Endometrium (tissue), 2 donors: ENCODE measurements around the gene HOXA6.

Experiments
- FAIRE-seq: peaks from 2 replicates; lab custom pipeline; 2012; peaks lifted over from hg19 to GRCh38; lab: Jason Lieb, UNC
- donor health status: control.
- donor health status: control.

HOXA6 gene

GRCh38 chr7:27149842-27150567 is 2.4 kb upstream of the HOXA6 start:
- FAIRE-seq, result no peak

GRCh38 chr7:27148756-27149641 is 1.4 kb upstream of the HOXA6 start:
- no peak for FAIRE-seq

DNA sequence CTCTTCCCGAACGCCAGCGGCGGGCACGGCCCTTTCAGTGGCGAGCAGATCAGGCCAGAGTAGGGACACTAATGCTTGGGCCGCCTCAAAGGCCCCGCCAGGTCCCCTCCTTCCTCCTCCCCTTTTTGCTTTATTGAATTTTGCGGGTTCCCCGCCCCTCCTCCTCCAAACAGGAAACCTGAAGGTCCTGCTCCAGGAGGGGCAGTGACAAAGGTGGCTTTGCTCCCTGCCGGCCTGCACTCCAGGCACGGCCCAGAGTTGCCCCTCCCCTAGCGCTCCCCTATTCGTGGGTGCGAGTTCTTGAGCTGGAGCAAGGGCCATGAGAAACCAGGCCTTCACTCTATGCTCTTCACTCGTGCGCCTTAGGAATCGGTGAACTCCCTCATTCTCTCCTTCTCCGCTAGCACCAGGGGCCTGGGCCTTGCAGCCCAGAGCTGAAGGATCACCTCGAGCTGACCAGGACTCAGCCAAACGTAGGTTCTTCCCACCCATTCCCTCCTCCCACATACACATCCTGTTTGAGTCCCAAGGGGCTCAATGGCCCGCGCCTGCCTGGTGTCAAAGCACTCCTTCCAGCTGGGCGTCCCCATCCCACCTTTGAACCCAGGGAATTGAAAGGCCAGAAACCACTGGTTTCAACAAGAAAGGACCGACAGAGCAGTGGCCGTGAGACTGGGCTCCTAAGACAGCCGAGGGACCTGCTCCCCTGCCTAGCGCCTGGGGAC is 619 bp upstream of the HOXA6 start:
- no peak for FAIRE-seq

GRCh38 chr7:27146491-27147198 is 929 bp downstream of the HOXA6 start:
- no peak for FAIRE-seq

DNA sequence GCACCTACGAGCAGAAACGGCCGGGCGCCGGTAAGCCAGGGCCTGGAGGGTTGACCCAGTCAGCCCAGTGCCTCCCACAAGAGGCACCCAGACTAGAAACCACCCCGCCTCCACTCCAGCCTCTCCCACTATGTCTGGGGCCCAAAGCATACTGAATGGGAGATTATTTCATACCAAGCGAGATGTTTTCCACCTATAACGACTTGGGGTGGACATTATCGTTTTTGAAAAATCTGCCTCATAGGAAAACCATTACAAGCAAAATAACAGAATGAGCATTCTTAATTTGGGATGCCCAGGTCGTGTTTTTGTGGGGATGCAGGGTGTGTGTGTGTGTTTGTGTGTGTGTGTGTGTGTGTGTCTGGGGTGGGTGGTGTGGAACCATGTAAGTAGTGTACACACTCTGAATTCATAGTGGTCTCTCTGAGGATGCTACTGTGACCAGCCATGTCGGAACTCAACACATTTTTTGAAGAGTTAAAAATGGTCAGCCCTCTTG is 1.6 kb downstream of the HOXA6 start:
- FAIRE-seq, result no peak

DNA sequence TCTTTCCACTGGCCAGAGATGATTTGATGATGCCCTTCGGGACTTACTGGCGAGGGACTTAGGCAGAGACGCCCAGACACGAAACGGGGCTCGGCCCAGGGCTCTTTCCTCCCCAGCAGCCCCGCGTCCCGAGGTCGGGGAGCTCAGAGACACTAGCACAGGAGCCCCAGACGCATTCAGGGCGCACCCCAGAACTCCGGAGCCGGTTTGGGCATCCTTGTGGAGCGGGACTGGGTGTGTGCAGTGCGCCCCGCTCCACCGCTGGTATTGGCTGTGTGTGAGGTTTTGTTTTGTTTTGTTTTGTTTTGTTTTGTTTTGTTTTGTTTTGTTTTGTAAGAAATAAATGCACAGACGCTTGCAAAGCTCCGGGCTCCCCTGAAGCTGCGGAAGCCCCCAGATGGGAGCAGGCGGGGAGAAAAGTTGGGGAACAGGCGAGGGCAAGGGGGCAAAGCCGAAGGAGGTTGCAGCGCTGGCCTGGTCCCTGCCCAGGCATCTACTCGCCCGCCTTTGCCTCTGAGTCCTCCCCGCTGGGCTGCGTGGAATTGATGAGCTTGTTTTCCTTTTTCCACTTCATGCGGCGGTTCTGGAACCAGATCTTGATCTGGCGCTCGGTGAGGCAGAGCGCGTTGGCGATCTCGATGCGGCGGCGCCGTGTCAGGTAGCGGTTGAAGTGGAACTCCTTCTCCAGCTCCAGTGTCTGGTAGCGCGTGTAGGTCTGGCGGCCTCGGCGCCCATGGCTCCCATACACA is 2.2 kb downstream of the HOXA6 start:
- no peak for FAIRE-seq

DNA sequence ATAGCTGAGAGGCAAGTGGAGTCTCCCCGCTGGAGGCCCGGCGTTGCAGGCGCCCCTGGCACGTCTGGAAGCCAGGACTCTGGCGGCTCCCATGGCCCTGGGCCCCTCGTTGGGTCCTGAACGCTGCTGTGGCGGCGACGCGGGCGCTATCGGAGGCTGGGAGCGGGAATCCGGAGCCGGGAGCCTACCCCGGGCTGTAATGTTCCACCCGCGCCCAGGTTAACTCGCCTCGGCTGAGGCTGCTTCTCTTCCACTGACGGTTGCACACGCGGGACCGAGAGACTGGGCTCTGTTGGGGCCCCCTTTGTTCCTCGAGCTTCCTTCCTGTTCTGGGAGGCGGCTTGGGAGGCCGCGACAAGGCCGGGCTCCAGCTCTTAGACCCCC is 2.8 kb downstream of the HOXA6 start:
- no peak for FAIRE-seq

DNA sequence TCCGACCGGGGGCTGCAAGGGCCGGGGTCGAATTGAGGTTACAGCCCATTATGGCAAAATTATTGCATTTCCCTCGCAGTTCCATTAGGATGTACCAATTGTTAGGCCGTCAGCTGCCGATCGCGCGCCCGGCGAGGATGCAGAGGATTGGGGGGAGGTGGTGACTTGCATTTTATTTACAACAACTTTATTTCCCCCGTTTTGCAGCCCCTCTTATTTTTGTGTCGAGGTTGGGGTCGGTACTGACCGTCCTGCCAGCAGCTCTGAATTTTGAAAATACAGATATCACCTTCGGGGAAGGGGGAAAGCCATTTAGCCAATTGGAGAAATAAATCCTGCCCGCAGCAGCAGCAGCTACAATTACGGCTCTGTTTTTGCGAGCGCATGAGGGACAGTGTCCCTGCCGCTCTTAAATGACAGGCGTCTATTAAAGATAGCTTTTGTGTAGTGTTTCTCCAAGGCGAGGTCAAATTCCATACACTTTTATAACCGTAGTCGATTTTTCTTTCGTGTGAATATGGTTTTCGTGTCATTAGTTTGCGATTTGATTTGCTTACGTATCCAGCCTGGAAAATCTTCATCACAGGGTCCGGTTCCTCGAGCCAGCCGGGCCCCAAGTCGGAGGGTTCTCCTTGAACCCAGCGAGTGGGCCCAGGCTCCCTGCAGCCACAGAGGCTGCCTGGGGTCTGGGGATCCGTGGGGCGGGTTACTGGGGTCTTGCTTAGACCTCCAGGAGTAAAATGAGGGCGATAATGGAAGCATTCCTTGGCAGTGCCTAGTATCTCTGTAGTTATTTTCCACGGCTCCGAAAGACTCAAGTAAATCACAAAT is 3.4 kb downstream of the HOXA6 start:
- FAIRE-seq, result no peak

GRCh38 chr7:27143023-27143949 is 4.3 kb downstream of the HOXA6 start, which contains the start of gene HOXA5:
Gene HOXA5, minus strand, starts transcription at chr7:27143681. Its CDS starts 74 bp downstream, at chr7:27143607.
- no peak for FAIRE-seq

- no peak for FAIRE-seq
Observed at GRCh38 chr7:27142580-27143022, 5.0 kb downstream of the HOXA6 start.

GRCh38 chr7:27141923-27142579 is 5.5 kb downstream of the HOXA6 start:
- no peak for FAIRE-seq

DNA sequence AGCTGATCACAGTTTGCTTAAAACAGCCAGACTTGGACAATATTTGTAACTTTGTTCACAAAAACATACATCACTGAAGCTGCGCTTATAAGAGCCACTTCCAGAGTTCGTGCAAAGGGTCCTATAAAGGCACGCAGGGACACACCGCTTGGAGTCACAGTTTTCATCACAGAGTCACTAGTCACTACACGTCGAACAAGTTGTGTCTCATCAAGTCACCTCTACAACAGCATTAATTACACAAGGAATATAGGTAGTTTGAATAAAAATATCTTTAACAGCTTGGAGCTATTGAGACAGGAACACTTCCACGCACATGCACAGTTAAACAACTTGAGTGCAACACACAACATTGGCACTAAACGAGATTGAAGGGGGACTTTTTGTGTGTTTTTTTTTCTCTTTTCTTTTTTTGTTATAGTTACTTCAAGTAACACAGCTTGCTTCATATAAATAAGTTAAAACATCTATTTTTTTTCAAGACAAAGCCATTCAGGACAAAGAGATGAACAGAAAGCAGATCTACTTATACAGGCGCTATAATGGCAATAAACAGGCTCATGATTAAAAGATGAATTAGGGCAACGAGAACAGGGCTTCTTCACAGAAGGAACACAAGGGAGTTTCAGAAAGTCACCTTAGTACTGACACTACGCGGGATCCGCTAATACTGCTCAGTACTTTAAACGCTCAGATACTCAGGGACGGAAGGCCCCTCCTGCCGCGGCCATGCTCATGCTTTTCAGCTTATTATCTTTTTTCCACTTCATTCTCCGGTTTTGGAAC is 6.2 kb downstream of the HOXA6 start:
- FAIRE-seq, result no peak

GRCh38 chr7:27140126-27140857 is 7.3 kb downstream of the HOXA6 start:
- FAIRE-seq, result no peak

- no peak for FAIRE-seq
Observed at GRCh38 chr7:27139334-27140125, 8.0 kb downstream of the HOXA6 start.

GRCh38 chr7:27138985-27139333 is 8.6 kb downstream of the HOXA6 start:
- no peak for FAIRE-seq

GRCh38 chr7:27138472-27138871 is 9.1 kb downstream of the HOXA6 start:
- FAIRE-seq, result no peak
